Panc1 (cell line): Measurements from ENCODE around the gene PTGDR2. TPM values are rescaled to one million over a fixed set of nuclear protein-coding genes. Genes with fewer than 3 reads are reported as not detected.

ENCODE experiments used
- ATAC-seq: fragments of 200-7000 bp; cut with Tn5 transposase; 2 replicates; pipeline ENCODE4 v1.9.1; 2020; ENCODE audit warnings: mild to moderate bottlenecking, moderate library complexity
- BruUV-seq: library from RNA; stranded (reverse); fragments of 400-500 nt; replicated peaks from 2 replicates; lab custom pipeline; 2021; lab: Mats Ljungman, UMichigan
- CTCF ChIA-PET: fragments of 300-600 bp; sonication (Branson Sonifier 250); formaldehyde crosslinking; loops from one replicate; lab custom pipeline; 2022; ENCODE audit warnings: antibody characterized with exemption; lab: Charles Lee
- POLR2A ChIA-PET: fragments of 300-600 bp; sonication (Branson Sonifier 250); formaldehyde crosslinking; loops from one replicate; lab custom pipeline; 2022; ENCODE audit warnings: antibody characterized with exemption; lab: Charles Lee
- DNase-seq: peaks from one replicate; pipeline ENCODE4 v3.0.0-alpha.2; 2010; ENCODE audit warnings: low read depth, low spot score
- H3K27ac ChIP-seq: 2 replicates; pipeline ENCODE4 v1.5.1; 2011; ENCODE audit warnings: mild to moderate bottlenecking, low read length, inconsistent platforms
- H3K27me3 ChIP-seq: fragments of 200-500 bp; sonication (Bioruptor generic); 2 replicates; pipeline ENCODE4 v1.6.0; 2014; ENCODE audit warnings: low read length, inconsistent platforms; ENCODE audit not compliant: control insufficient read depth, insufficient read depth
- H3K36me3 ChIP-seq: fragments of 200-500 bp; sonication (Bioruptor generic); 2 replicates; pipeline ENCODE4 v1.5.1; 2014; ENCODE audit warnings: inconsistent platforms, mild to moderate bottlenecking, low read length, moderate library complexity; ENCODE audit not compliant: control insufficient read depth, insufficient read depth
- H3K4me1 ChIP-seq: 2 replicates; pipeline ENCODE4 v1.5.1; 2011; ENCODE audit warnings: inconsistent platforms, mild to moderate bottlenecking, low read length, moderate library complexity; ENCODE audit not compliant: control insufficient read depth, insufficient read depth
- H3K4me3 ChIP-seq, 2 experiments: 2 replicates each; pipeline ENCODE4 v1.5.1; 2011 to 2012; ENCODE audit warnings: low read depth in 2 of 2, low read length in 2 of 2, mild to moderate bottlenecking in 2 of 2, inconsistent platforms in 1 of 2, moderate library complexity in 1 of 2
- H3K9me3 ChIP-seq: fragments of 200-500 bp; sonication (Bioruptor generic); 2 replicates; pipeline ENCODE4 v1.5.1; 2014; ENCODE audit warnings: low read depth, mild to moderate bottlenecking, inconsistent platforms, low read length, moderate library complexity; ENCODE audit not compliant: control insufficient read depth, insufficient read depth
- POLR2AphosphoS5 ChIP-seq: IDR thresholded peaks from 2 replicates; pipeline ENCODE4 v1.6.1; 2012; ENCODE audit warnings: mild to moderate bottlenecking, low read depth, low read length, moderate library complexity
- REST ChIP-seq, 2 experiments: IDR thresholded peaks; 2 replicates each; pipeline ENCODE4 v1.6.1; 2011 to 2012; ENCODE audit warnings: low read depth in 2 of 2, control low read depth in 1 of 2, low read length in 1 of 2, mild to moderate bottlenecking in 1 of 2, moderate library complexity in 1 of 2; ENCODE audit not compliant: insufficient read depth in 1 of 2
- SIN3A ChIP-seq: IDR thresholded peaks from 2 replicates; pipeline ENCODE4 v1.6.1; 2012; ENCODE audit warnings: low read depth, mild to moderate bottlenecking, low read length, moderate library complexity, borderline replicate concordance; ENCODE audit not compliant: insufficient read depth
- TCF7L2 ChIP-seq: IDR thresholded peaks from 2 replicates; pipeline ENCODE4 v1.6.1; 2011; ENCODE audit warnings: mild to moderate bottlenecking, low read depth, low read length, inconsistent platforms
- in situ Hi-C: cut with HindIII; loops from 2 replicates; pipeline ENCODE4 v1.10.0; 2016; ENCODE audit warnings: low sequenced_read_pairs, low pct_unique_long_range_greater_than_20kb
- intact Hi-C: fragments of 100-400 bp; cut with micrococcal nuclease; formaldehyde crosslinking; loops from one replicate; pipeline ENCODE4 v1.10.0; 2022; ENCODE audit not compliant: unreplicated experiment
- total RNA-seq: library from RNA; stranded (reverse); gene quantifications from one replicate; pipeline ENCODE4 v1.2.1, GENCODE V29; 2021; ENCODE audit not compliant: unreplicated experiment
- TF ChIP-seq, protein P1 (sequence below): fragments of 450-650 bp; IDR thresholded peaks from 2 replicates; pipeline ENCODE4 v1.5.1; 2017; ENCODE audit warnings: mild to moderate bottlenecking

PTGDR2 gene
- total RNA-seq, 1 experiment from 2014 or later = not detected

GRCh38 chr11:60868682-60869450 is 13.1 kb upstream of the PTGDR2 start:
- POLR2A ChIA-PET = no interaction called here
- intact Hi-C loops = no loop called here

DNA sequence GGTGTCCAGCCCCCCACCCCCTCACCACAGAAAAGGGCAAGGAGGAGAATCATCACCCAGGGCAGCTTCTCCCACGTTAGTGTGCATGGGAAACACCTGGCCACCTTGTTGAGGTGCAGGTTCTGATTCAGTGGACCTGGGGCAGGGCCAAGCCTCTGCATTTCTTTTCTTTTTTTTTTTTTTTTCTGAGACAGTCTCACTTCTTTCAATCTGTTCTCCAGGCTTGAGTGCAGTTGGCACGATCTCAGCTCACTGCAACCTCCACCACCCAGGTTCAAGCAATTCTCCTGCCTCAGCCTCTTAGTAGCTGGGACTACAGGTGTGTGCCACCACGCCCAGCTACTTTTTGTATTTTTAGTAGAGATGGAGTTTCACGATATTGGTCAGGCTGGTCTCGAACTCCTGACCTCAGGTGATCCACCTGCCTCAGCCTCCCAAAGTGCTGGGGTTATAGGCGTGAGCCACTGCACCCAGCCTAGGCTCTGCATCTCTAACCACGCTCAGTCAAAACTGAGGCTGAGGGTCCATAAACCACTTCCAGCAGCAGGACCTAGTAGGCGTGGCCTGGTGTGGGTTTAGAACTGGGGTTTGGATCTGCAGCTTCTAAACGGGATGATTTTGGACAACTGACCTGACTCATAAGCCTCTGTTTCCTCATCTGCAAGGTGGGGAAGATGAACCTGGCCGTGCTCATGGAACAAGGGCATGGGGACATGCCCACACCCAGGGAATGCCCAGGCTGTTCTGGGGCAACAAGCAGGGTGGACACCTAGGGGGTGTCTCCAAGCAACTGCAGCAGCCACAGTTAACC is 12.3 kb upstream of the PTGDR2 start:
- intact Hi-C loops = no loop called here
- CTCF ChIA-PET = interaction anchor here (0.6 to 0.7 kb wide), 3 partner anchors 37 to 1696 kb away, joined by 3 to 6 read pairs (median 4); partner anchors contain the start of gene DTX4

More at GRCh38 chr11:60868682-60869450, 13.1 kb upstream of the PTGDR2 start:
- BruUV-seq = no TSS peak
- ATAC-seq (no peak), DNase-seq (no peak)
- no peaks in the 10 kb centered on the region for H3K4me1 ChIP-seq
- TF ChIP-seq POLR2AphosphoS5 (no peak), REST (IDR thresholded peaks at IDR 0.05; ENCODE audit: insufficient read depth in 1 of 2, low read depth in 2 of 2, low read length in 1 of 2) (no peak), TCF7L2 (no peak), SIN3A (no peak)
- TF ChIP-seq, protein P1, sequence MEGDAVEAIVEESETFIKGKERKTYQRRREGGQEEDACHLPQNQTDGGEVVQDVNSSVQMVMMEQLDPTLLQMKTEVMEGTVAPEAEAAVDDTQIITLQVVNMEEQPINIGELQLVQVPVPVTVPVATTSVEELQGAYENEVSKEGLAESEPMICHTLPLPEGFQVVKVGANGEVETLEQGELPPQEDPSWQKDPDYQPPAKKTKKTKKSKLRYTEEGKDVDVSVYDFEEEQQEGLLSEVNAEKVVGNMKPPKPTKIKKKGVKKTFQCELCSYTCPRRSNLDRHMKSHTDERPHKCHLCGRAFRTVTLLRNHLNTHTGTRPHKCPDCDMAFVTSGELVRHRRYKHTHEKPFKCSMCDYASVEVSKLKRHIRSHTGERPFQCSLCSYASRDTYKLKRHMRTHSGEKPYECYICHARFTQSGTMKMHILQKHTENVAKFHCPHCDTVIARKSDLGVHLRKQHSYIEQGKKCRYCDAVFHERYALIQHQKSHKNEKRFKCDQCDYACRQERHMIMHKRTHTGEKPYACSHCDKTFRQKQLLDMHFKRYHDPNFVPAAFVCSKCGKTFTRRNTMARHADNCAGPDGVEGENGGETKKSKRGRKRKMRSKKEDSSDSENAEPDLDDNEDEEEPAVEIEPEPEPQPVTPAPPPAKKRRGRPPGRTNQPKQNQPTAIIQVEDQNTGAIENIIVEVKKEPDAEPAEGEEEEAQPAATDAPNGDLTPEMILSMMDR = no peak
- H3K36me3 ChIP-seq = no peaks in the 10 kb centered on the region
- H3K27me3 ChIP-seq = no peaks in the 10 kb centered on the region
- no peak overlapping the region for H3K4me3 ChIP-seq
- no peaks in the 10 kb centered on the region for H3K9me3 ChIP-seq
- no peak overlapping the region for H3K27ac ChIP-seq
- in situ Hi-C loops = no loop called here
- CTCF ChIA-PET = no interaction called here

More for the DNA sequence above, 12.3 kb upstream of the PTGDR2 start:
- Histone ChIP-seq H3K36me3 (no peaks in the 10 kb centered on the region), H3K4me3 (no peak overlapping the region), H3K9me3 (no peaks in the 10 kb centered on the region), H3K27me3 (no peaks in the 10 kb centered on the region), H3K27ac (no peak overlapping the region), H3K4me1 (no peaks in the 10 kb centered on the region)
- no peak for ATAC-seq
- no TSS peak for BruUV-seq
- TF ChIP-seq REST (IDR thresholded peaks at IDR 0.05; ENCODE audit: insufficient read depth in 1 of 2, low read depth in 2 of 2, low read length in 1 of 2) (no peak), SIN3A (no peak), TCF7L2 (no peak), POLR2AphosphoS5 (no peak)
- TF ChIP-seq, protein P1 = no peak
- in situ Hi-C loops = no loop called here
- no peak for DNase-seq
- POLR2A ChIA-PET = no interaction called here
